Gastroesophageal sphincter (tissue), 4 donors: Measurements from ENCODE around the gene SSH3. TPM values are rescaled to one million over a fixed set of nuclear protein-coding genes. Genes with fewer than 3 reads are reported as not detected.

Experiments
- ATAC-seq: fragments of 150-250 bp; one replicate; pipeline ENCODE4 v1.9.1; 2016; ENCODE audit warnings: mild to moderate bottlenecking, moderate library complexity
- H3K27ac ChIP-seq, 4 donors: fragments of 200-600 bp; sonication (generic) in 3 of 4; 1 replicate in 3 of 4; 2 replicates in 1 of 4; pipeline ENCODE4 v1.5.1; 2016 to 2019
- H3K27me3 ChIP-seq: fragments of 200-600 bp; sonication (generic); one replicate; pipeline ENCODE4 v1.5.1; 2019
- H3K36me3 ChIP-seq, 2 donors: fragments of 200-600 bp; sonication (generic); one replicate each; pipeline ENCODE4 v1.5.1; 2019; ENCODE audit warnings: control low read depth in 1 of 2
- H3K4me1 ChIP-seq, 3 donors: fragments of 200-600 bp; sonication (generic); 1 replicate in 2 of 3; 2 replicates in 1 of 3; pipeline ENCODE4 v1.5.1; 2016 to 2019; ENCODE audit warnings: control low read depth in 2 of 3
- H3K4me3 ChIP-seq, 2 donors: fragments of 200-600 bp; sonication (generic); one replicate each; pipeline ENCODE4 v1.5.1; 2019; ENCODE audit warnings: mild to moderate bottlenecking in 1 of 2, moderate library complexity in 1 of 2
- H3K9me3 ChIP-seq, 3 donors: fragments of 200-600 bp; sonication (generic); one replicate each; pipeline ENCODE4 v1.5.1; 2017 to 2019; ENCODE audit warnings: control low read depth in 2 of 3
- CTCF ChIP-seq, 4 experiments: fragments of 200-600 bp in 2 of 4; fragments of 450-650 bp in 2 of 4; sonication (generic) in 1 of 4; IDR thresholded peaks; one replicate each; pipeline ENCODE4 v1.5.1; 2017 to 2019; ENCODE audit warnings: antibody characterized with exemption in 4 of 4, mild to moderate bottlenecking in 2 of 4, moderate library complexity in 2 of 4
- EP300 ChIP-seq: sonication (generic); formaldehyde crosslinking; IDR thresholded peaks from one replicate; pipeline ENCODE4 v1.6.1; 2017; ENCODE audit warnings: antibody characterized with exemption, mild to moderate bottlenecking
- POLR2A ChIP-seq, 2 donors: fragments of 450-650 bp; IDR thresholded peaks; one replicate each; pipeline ENCODE4 v1.6.1; 2017; ENCODE audit warnings: antibody characterized with exemption in 2 of 2, mild to moderate bottlenecking in 2 of 2, moderate library complexity in 1 of 2
- POLR2AphosphoS5 ChIP-seq: sonication (generic); formaldehyde crosslinking; IDR thresholded peaks from one replicate; pipeline ENCODE4 v1.6.1; 2017; ENCODE audit warnings: antibody characterized with exemption
- WGBS, 2 donors: methylation state at CpG; one replicate each; pipeline ENCODE4 v1.1.5; 2018; ENCODE audit warnings: low coverage in 1 of 2; 5-methylcytosine and 5-hydroxymethylcytosine counted together
- total RNA-seq, 4 donors: library from RNA; depleted of rRNA; stranded (reverse); fragments of >200 nt; gene quantifications; one replicate each; pipeline ENCODE4 v1.1.0, GENCODE V29; 2016

SSH3 gene
- total RNA-seq, 4 donors from 2014 or later = 33.9 to 58.4 (median 41.9) TPM

DNA sequence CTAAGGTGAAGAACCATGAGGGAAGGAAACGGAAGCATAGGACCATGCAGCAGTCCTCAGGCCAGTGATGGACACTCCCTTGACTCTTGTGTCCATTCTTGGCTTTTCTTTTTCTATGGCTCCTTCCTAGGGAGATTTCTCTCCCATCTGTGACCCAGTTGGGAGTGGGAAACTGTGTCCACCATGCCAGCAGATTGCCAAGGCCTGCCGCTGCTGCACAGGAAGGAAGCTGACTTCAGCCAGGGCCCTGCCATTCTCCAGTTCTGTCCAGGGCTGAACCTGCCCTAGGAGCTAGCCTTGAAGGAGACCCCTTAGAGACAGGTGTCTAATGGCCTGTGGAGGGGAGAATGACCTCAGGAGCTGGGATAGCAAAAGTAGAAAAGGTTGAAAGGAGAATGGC, 17.4 kb downstream of the SSH3 start:
- H3K4me1 ChIP-seq = peaks cover 0 to 36% (median 10%) of the 10 kb centered on the region in 3 donors
- no peak overlapping the region for H3K4me3 ChIP-seq
- TF ChIP-seq CTCF (IDR thresholded peaks at IDR 0.05) = no peak
- no peak for TF ChIP-seq POLR2AphosphoS5
- no peak for TF ChIP-seq EP300
- no peak for TF ChIP-seq POLR2A (IDR thresholded peaks at IDR 0.05)
- no peak overlapping the region for H3K27ac ChIP-seq
- H3K36me3 ChIP-seq = peaks cover 0 to 23% of the 10 kb centered on the region in 2 donors
- no peaks in the 10 kb centered on the region for H3K27me3 ChIP-seq
- WGBS, 2 donors = 92 to 100% methylated on average over 1 to 2 of the region's 2 CpGs
- no peak for ATAC-seq
- H3K9me3 ChIP-seq = no peaks in the 10 kb centered on the region

DNA sequence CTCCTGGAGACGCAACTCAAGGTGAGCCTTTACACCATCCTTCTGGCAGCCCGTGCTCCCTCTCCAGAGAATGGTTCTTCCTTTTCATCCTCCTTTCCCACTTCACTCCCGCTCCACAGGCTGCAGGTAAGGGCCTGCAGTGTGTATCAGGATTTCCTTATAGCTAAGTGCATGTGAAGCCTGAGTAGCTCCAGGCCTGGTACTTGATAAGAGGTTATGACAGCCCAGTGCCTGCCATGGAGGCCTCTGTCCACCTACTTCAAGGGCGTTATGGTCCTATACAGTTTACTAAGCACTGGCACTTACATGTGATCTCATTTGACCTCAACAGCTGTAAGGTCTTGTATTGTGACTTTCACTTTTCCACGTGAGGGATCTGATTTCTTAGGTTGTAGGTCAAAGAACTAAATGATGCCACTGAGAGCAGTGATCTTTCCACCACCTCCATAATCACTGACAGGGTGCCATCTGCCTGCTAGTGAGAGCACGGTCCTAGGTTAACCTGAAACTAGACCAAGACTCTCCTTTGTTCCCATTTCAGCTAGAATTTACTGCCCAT, 18.1 kb downstream of the SSH3 start:
- Histone ChIP-seq H3K27ac (no peak overlapping the region), H3K4me1 (peaks cover 0 to 34% (median 10%) of the 10 kb centered on the region in 3 donors), H3K27me3 (no peaks in the 10 kb centered on the region), H3K4me3 (no peak overlapping the region), H3K9me3 (no peaks in the 10 kb centered on the region), H3K36me3 (peaks cover 0 to 23% of the 10 kb centered on the region in 2 donors)
- TF ChIP-seq POLR2A (IDR thresholded peaks at IDR 0.05) (no peak), CTCF (IDR thresholded peaks at IDR 0.05) (no peak), EP300 (no peak), POLR2AphosphoS5 (no peak)
- WGBS, 2 donors = 81 to 86% methylated on average over 6 of the region's 6 CpGs
- ATAC-seq = no peak

GRCh38 chr11:67322049-67322448, 18.7 kb downstream of the SSH3 start:
- H3K36me3 ChIP-seq = peaks cover 0 to 23% of the 10 kb centered on the region in 2 donors
- 100% methylated on average over 1 of the region's 3 CpGs; no CpG with 5 or more reads in 1 of the 2 donors for WGBS, 2 donors
- H3K9me3 ChIP-seq = no peaks in the 10 kb centered on the region
- H3K4me1 ChIP-seq = peaks cover 0 to 27% (median 10%) of the 10 kb centered on the region in 3 donors
- H3K27ac ChIP-seq = no peak overlapping the region
- H3K4me3 ChIP-seq = no peak overlapping the region
- no peak for TF ChIP-seq POLR2A (IDR thresholded peaks at IDR 0.05)
- no peak for TF ChIP-seq EP300
- TF ChIP-seq CTCF (IDR thresholded peaks at IDR 0.05) = no peak
- no peak for TF ChIP-seq POLR2AphosphoS5
- ATAC-seq = no peak
- no peaks in the 10 kb centered on the region for H3K27me3 ChIP-seq

DNA sequence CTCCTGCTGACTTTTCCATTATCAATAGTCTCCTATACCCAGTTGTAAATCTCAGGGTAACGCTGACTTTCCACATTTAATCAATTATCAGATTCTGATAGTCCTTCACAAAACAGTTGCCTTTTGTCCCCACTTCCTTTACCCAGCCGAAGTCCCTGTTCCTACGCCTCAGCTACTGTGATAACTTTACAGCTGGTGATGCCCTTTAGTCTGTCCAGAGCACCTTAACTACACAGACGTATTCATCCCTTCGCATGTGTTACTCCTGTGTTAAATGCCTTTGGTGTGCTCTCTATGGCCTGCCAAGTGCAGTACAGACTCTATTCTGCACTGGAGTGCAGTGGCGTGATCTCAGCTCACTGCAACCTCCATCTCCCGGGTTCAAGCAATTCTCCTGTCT, 20.2 kb downstream of the SSH3 start:
- Histone ChIP-seq H3K4me3 (no peak overlapping the region), H3K4me1 (peaks cover 0 to 22% (median 7%) of the 10 kb centered on the region in 3 donors), H3K27me3 (no peaks in the 10 kb centered on the region), H3K9me3 (no peaks in the 10 kb centered on the region), H3K27ac (no peak overlapping the region), H3K36me3 (peaks cover 0 to 27% of the 10 kb centered on the region in 2 donors)
- WGBS, 2 donors = 74 to 90% methylated on average over 6 to 7 of the region's 7 CpGs
- no peak for ATAC-seq
- TF ChIP-seq EP300 (no peak), POLR2A (IDR thresholded peaks at IDR 0.05) (no peak), POLR2AphosphoS5 (no peak), CTCF (IDR thresholded peaks at IDR 0.05) (no peak)

DNA sequence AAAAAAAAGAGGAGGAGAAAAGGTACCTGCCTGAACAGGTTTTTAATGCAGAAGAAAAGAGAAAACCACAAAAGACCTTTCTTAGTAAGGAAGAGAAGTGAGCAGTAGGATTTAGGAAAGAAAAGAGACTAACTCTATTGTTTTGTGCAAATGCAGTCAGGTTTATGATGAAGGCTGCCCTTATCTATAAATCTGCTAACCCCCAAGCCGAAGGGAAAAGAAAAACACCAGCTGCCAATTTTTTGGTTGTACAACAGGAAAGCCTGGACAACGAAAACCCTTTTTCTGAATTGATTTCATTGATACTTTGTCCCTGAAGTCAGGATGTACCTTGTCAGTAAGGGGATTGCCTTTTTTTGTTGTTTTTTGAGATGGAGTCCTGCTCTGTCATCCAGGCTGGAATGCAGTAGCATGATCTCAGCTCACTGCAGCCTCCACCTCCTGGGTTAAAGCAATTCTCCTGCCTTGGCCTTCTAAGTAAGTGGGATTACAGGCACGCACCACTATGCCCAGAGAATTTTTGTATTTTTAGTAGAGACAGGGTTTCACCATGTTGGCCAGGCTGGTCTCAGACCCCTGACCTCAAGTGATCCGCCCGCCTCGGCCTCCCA, 28.9 kb downstream of the SSH3 start:
- no peaks in the 10 kb centered on the region for H3K9me3 ChIP-seq
- peaks cover 0 to 21% of the 10 kb centered on the region in 2 donors for H3K36me3 ChIP-seq
- H3K27ac ChIP-seq = no peak overlapping the region
- no peaks in the 10 kb centered on the region for H3K4me1 ChIP-seq
- H3K4me3 ChIP-seq = no peak overlapping the region
- ATAC-seq = no peak
- WGBS, 2 donors = 70 to 85% methylated on average over 2 to 5 of the region's 6 CpGs
- no peaks in the 10 kb centered on the region for H3K27me3 ChIP-seq
- TF ChIP-seq EP300 = no peak
- TF ChIP-seq CTCF (IDR thresholded peaks at IDR 0.05) = no peak
- TF ChIP-seq POLR2A (IDR thresholded peaks at IDR 0.05) = no peak
